ENCODE results near the gene CAAP1. TPM values are rescaled to one million over a fixed set of nuclear protein-coding genes. Genes with fewer than 3 reads are reported as not detected.

CAAP1 gene
- total and polyA plus RNA-seq, 10 of the 15 experiments (the other 5 are each of a cell fraction or from before 2014, with no cell fraction given) = 11.0 to 27.5 (median 20.5) TPM

DNA sequence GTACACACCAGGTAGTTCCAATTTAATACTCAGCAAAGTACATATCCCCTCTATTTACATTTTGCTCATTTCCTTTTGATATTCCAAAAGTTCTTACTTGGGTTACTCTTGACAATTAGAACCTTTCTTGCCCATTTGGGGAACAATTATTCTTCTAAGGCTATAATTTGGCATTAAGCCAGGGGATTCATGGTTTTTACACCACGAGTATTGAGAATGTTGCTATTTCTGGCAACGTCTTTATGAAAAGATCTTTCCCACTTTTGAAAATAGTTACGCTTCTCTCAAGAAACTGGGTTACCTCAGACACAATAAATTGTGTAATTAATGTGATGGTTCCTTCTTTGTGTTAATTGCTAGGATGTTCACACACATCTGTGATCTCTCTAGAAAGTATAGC is 11.5 kb upstream of the CAAP1 start:
- 67% methylated on average over 3 of the region's 3 CpGs for WGBS (ENCODE audit: insufficient coverage, insufficient replicate concordance, low lambda C conversion rate, missing lambda C conversion rate)

More for the DNA sequence above, 11.5 kb upstream of the CAAP1 start:
- ChIA-PET POLR2A (interaction anchor here (1.1 kb wide), 1 partner anchor 13 kb away, joined by 5 read pairs; no protein-coding TSS in a partner anchor), CTCF (no interaction called here), SMC1A (ENCODE audit: uncharacterized antibody, unreplicated experiment) (interaction anchor here (1.7 kb wide), 1 partner anchor 9 kb away, joined by 7 read pairs; no protein-coding TSS in a partner anchor), RAD21 (ENCODE audit: unreplicated experiment) (no interaction called here)
- intact Hi-C loops (cut with micrococcal nuclease; ENCODE audit: unreplicated experiment) (no loop called here), in situ Hi-C loops (cut with MboI) (no loop called here)
- BruUV-seq (replicated peaks) = no TSS peak
- no peak for ATAC-seq
- no peak for FAIRE-seq
- no peak overlapping the region for H3K9ac ChIP-seq (ENCODE audit: control insufficient read depth, insufficient read depth, low read length)
- TF ChIP-seq, protein P1, sequence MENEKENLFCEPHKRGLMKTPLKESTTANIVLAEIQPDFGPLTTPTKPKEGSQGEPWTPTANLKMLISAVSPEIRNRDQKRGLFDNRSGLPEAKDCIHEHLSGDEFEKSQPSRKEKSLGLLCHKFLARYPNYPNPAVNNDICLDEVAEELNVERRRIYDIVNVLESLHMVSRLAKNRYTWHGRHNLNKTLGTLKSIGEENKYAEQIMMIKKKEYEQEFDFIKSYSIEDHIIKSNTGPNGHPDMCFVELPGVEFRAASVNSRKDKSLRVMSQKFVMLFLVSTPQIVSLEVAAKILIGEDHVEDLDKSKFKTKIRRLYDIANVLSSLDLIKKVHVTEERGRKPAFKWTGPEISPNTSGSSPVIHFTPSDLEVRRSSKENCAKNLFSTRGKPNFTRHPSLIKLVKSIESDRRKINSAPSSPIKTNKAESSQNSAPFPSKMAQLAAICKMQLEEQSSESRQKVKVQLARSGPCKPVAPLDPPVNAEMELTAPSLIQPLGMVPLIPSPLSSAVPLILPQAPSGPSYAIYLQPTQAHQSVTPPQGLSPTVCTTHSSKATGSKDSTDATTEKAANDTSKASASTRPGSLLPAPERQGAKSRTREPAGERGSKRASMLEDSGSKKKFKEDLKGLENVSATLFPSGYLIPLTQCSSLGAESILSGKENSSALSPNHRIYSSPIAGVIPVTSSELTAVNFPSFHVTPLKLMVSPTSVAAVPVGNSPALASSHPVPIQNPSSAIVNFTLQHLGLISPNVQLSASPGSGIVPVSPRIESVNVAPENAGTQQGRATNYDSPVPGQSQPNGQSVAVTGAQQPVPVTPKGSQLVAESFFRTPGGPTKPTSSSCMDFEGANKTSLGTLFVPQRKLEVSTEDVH (IDR thresholded peaks at IDR 0.05; ENCODE audit: low read depth, partially characterized antibody) = no peak
- TF ChIP-seq TCF7 (IDR thresholded peaks at IDR 0.05; ENCODE audit: borderline replicate concordance) = no peak
- no peak for TF ChIP-seq MYB (IDR thresholded peaks at IDR 0.05; ENCODE audit: borderline replicate concordance, low read depth, low read length)
- no peak for TF ChIP-seq GABPA (IDR thresholded peaks at IDR 0.05; ENCODE audit: low read depth)
- TF ChIP-seq, protein P2, sequence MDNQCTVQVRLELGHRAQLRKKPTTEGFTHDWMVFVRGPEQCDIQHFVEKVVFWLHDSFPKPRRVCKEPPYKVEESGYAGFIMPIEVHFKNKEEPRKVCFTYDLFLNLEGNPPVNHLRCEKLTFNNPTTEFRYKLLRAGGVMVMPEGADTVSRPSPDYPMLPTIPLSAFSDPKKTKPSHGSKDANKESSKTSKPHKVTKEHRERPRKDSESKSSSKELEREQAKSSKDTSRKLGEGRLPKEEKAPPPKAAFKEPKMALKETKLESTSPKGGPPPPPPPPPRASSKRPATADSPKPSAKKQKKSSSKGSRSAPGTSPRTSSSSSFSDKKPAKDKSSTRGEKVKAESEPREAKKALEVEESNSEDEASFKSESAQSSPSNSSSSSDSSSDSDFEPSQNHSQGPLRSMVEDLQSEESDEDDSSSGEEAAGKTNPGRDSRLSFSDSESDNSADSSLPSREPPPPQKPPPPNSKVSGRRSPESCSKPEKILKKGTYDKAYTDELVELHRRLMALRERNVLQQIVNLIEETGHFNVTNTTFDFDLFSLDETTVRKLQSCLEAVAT (IDR thresholded peaks at IDR 0.05) = no peak
- TF ChIP-seq CBX5 (IDR thresholded peaks at IDR 0.05; ENCODE audit: low read depth) = no peak
- TF ChIP-seq NBN (IDR thresholded peaks at IDR 0.05) = no peak
- no peak for TF ChIP-seq MEF2B (IDR thresholded peaks at IDR 0.05; ENCODE audit: partially characterized antibody, poor library complexity, severe bottlenecking)
- H3K36me3 ChIP-seq (ENCODE audit: control insufficient read depth in 2 of 2, insufficient read depth in 2 of 2, low read length in 1 of 2) = peaks cover 3 to 11% of the 10 kb centered on the region in 2 experiments; a peak in 3 of 4 replicates
- DNase-seq (ENCODE audit: low read depth, low spot score) = no peak
- H3K79me2 ChIP-seq (ENCODE audit: control insufficient read depth, insufficient read depth, low read length) = no peaks in the 10 kb centered on the region
- H3K27me3 ChIP-seq (replicated peaks in 1 of 2; ENCODE audit: control insufficient read depth in 2 of 2, insufficient read depth in 2 of 2, low read length in 1 of 2) = no peaks in the 10 kb centered on the region
- H2AFZ ChIP-seq (ENCODE audit: control insufficient read depth, low read depth, low read length) = no peak overlapping the region
- no peak overlapping the region for H3K27ac ChIP-seq (ENCODE audit: control insufficient read depth, insufficient read depth)
- no peaks in the 10 kb centered on the region for H3K9me3 ChIP-seq (replicated peaks; ENCODE audit: control insufficient read depth, insufficient read depth, low read length)
- H4K20me1 ChIP-seq (ENCODE audit: control insufficient read depth, insufficient read depth) = no peaks in the 10 kb centered on the region
- no peaks in the 10 kb centered on the region for H3K4me1 ChIP-seq (ENCODE audit: control insufficient read depth, insufficient read depth, low read length)
- no peak overlapping the region for H3K4me3 ChIP-seq
- no peak overlapping the region for H3K4me2 ChIP-seq (ENCODE audit: control insufficient read depth, insufficient read depth)
